Suprapubic skin (tissue), 4 donors: Measurements from ENCODE around the gene POLG2. TPM values are rescaled to one million over a fixed set of nuclear protein-coding genes. Genes with fewer than 3 reads are reported as not detected.

Experiments used
- DNase-seq, 2 donors: peaks; one replicate each; pipeline ENCODE4 v3.0.0-alpha.2; 2019; ENCODE audit warnings: low spot score in 2 of 2
- H3K27ac ChIP-seq: fragments of 200-600 bp; sonication (generic); one replicate; pipeline ENCODE4 v1.5.1; 2019
- H3K27me3 ChIP-seq: fragments of 200-600 bp; sonication (generic); one replicate; pipeline ENCODE4 v1.5.1; 2019
- H3K36me3 ChIP-seq: fragments of 200-600 bp; sonication (generic); one replicate; pipeline ENCODE4 v1.5.1; 2019
- H3K4me1 ChIP-seq: fragments of 200-600 bp; sonication (generic); one replicate; pipeline ENCODE4 v1.5.1; 2019
- H3K4me3 ChIP-seq: fragments of 200-600 bp; sonication (generic); one replicate; pipeline ENCODE4 v1.5.1; 2019; ENCODE audit warnings: mild to moderate bottlenecking
- H3K9me3 ChIP-seq: fragments of 200-600 bp; sonication (generic); one replicate; pipeline ENCODE4 v1.5.1; 2019
- CTCF ChIP-seq, 2 donors: fragments of 200-600 bp in 1 of 2; fragments of 450-650 bp in 1 of 2; sonication (generic) in 1 of 2; IDR thresholded peaks; one replicate each; pipeline ENCODE4 v1.5.1; 2016 to 2019; ENCODE audit warnings: antibody characterized with exemption in 2 of 2, mild to moderate bottlenecking in 1 of 2, moderate library complexity in 1 of 2
- EP300 ChIP-seq: sonication (generic); formaldehyde crosslinking; IDR thresholded peaks from one replicate; pipeline ENCODE4 v1.6.1; 2017; ENCODE audit warnings: antibody characterized with exemption
- POLR2A ChIP-seq, 2 donors: fragments of 450-650 bp; IDR thresholded peaks; one replicate each; pipeline ENCODE4 v1.6.1; 2017; ENCODE audit warnings: antibody characterized with exemption in 2 of 2, mild to moderate bottlenecking in 2 of 2, moderate library complexity in 2 of 2
- POLR2AphosphoS5 ChIP-seq, 3 donors: sonication (generic); formaldehyde crosslinking; IDR thresholded peaks; one replicate each; pipeline ENCODE4 v1.6.1; 2017; ENCODE audit warnings: antibody characterized with exemption in 3 of 3
- WGBS: methylation state at CpG from one replicate; pipeline ENCODE4 v1.1.5; 2018; 5-methylcytosine and 5-hydroxymethylcytosine counted together
- total RNA-seq, 4 donors: library from RNA; depleted of rRNA; stranded (reverse); fragments of >200 nt; gene quantifications; one replicate each; pipeline ENCODE4 v1.1.0, GENCODE V29; 2016

The POLG2 gene
- total RNA-seq, 4 donors from 2014 or later: 2.7 to 23.2 (median 5.0) TPM

DNA sequence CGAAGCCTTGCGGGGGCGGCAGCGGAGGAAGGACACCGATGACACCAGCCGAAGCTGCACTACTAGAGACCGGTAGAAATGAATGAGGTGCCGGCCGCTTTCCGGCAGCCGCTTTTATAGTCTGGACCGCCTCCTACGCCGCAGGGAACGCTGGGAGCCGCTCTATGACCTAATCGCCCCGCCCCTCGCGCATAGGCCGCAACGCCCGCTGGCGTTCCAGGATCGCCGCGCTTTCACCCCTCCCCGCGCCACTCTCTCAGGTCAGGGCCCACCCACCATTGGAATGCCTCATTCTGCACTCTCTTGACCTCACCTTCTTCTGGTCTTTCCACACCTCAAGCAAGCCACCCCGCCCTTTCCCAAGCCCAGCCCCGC, 9.3 kb upstream of the POLG2 start, which contains the start of gene DDX5:
Gene DDX5, minus strand, starts transcription at position 89 of the 375 bp plus-strand sequence. CDS start 170 bp downstream, outside the sequence.
- H3K4me3 ChIP-seq: peak within 1 kb of the TSS; percentile 93
- DNase-seq: peak; percentile 99
- H3K27ac ChIP-seq: peak within 1 kb of the TSS; percentile 98
- H3K9me3 ChIP-seq: no peaks in the 10 kb centered on the region
- H3K27me3 ChIP-seq: no peaks in the 10 kb centered on the region
- WGBS: 0% methylated on average over 1 of the region's 31 CpGs
- H3K36me3 ChIP-seq: peaks cover 47% of the 10 kb centered on the region
- peaks cover 57% of the 10 kb centered on the region for H3K4me1 ChIP-seq
- TF ChIP-seq POLR2AphosphoS5 (IDR thresholded peaks at IDR 0.05) (peak; percentile 99 to 100 (median 100)), CTCF (IDR thresholded peaks at IDR 0.05) (no peak), EP300 (no peak), POLR2A (IDR thresholded peaks at IDR 0.05) (peak; percentile 99 to 100)

- Histone ChIP-seq H3K4me1 (peaks cover 63% of the 10 kb centered on the region), H3K4me3 (peak overlapping the region; percentile 93), H3K36me3 (peaks cover 47% of the 10 kb centered on the region), H3K27me3 (no peaks in the 10 kb centered on the region), H3K27ac (peak overlapping the region; percentile 98), H3K9me3 (no peaks in the 10 kb centered on the region)
- peak in 2 of 3 donors; percentile 80 to 86 for TF ChIP-seq POLR2AphosphoS5 (IDR thresholded peaks at IDR 0.05)
- no peak for TF ChIP-seq EP300
- no peak for TF ChIP-seq CTCF (IDR thresholded peaks at IDR 0.05)
- TF ChIP-seq POLR2A (IDR thresholded peaks at IDR 0.05): peak in 1 of 2 donors; percentile 83
- WGBS: 0% methylated on average over 50 of the region's 76 CpGs
- DNase-seq: peak; percentile 94 to 96
These were observed 8.7 kb upstream of the POLG2 start for GRCh38 chr17:64505340-64506200.

DNA sequence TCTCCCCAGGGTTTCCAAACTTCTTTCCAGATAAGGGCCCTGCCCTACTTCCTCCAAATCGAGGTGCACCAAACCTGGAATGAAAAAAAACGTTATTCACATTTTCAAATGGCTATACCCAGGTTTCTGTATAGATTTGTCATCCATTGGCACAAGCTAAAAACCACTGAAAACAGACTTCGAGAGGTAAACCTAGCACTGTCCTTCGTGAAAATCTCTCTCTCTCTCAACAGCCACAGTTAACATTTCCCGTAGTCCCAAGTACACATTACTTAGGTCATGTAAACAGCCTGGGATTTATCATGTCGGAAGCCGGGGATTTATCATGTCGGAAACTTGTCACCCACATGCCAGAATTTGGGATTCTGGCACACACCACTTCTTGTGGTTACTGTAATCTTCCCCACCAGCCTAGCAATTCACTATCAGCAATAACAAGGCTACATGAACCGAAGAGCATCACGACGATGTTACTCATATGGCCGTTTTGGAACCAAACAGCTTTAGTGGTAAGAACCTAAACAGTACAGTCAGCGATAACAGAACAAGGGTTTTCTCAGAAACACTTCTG, 8.0 kb upstream of the POLG2 start:
- Histone ChIP-seq H3K9me3 (no peaks in the 10 kb centered on the region), H3K36me3 (peaks cover 48% of the 10 kb centered on the region), H3K4me3 (peak overlapping the region; percentile 93), H3K27ac (peak overlapping the region; percentile 98), H3K27me3 (no peaks in the 10 kb centered on the region), H3K4me1 (peaks cover 67% of the 10 kb centered on the region)
- no peak for DNase-seq
- TF ChIP-seq POLR2AphosphoS5 (IDR thresholded peaks at IDR 0.05): no peak
- no peak for TF ChIP-seq CTCF (IDR thresholded peaks at IDR 0.05)
- TF ChIP-seq POLR2A (IDR thresholded peaks at IDR 0.05): no peak
- TF ChIP-seq EP300: no peak
- WGBS: under 1% methylated on average over 13 of the region's 13 CpGs

GRCh38 chr17:64503821-64504768, 7.2 kb upstream of the POLG2 start:
- H3K36me3 ChIP-seq: peaks cover 55% of the 10 kb centered on the region

More at GRCh38 chr17:64503821-64504768, 7.2 kb upstream of the POLG2 start:
- no peak for TF ChIP-seq CTCF (IDR thresholded peaks at IDR 0.05)
- 16% methylated on average over 7 of the region's 7 CpGs for WGBS
- H3K27me3 ChIP-seq: no peaks in the 10 kb centered on the region
- peaks cover 71% of the 10 kb centered on the region for H3K4me1 ChIP-seq
- H3K4me3 ChIP-seq: peak overlapping the region; percentile 93
- no peaks in the 10 kb centered on the region for H3K9me3 ChIP-seq
- peak overlapping the region; percentile 98 for H3K27ac ChIP-seq
- DNase-seq: no peak
